LNCaP clone FGC (cell line): ENCODE measurements around the gene BBX.

ENCODE experiments used
- DNase-seq: peaks from one replicate; pipeline ENCODE4 v3.0.0-alpha.2; 2011; ENCODE audit warnings: low read depth
- H3K4me3 ChIP-seq: 2 replicates; pipeline ENCODE4 v1.5.1; 2011; ENCODE audit warnings: mild to moderate bottlenecking, low read depth, low read length, control low read depth
- CTCF ChIP-seq: IDR thresholded peaks from 2 replicates; pipeline ENCODE4 v1.5.1; 2012; ENCODE audit warnings: mild to moderate bottlenecking; ENCODE audit not compliant: control insufficient read depth, insufficient read depth; ENCODE audit errors: extremely low read depth

BBX gene

GRCh38 chr3:107729686-107730085 is 206.9 kb downstream of the BBX start:
- no peak for TF ChIP-seq CTCF
- no peak for DNase-seq
- no peak overlapping the region for H3K4me3 ChIP-seq

- no peak for TF ChIP-seq CTCF
- DNase-seq: no peak
- H3K4me3 ChIP-seq: no peak overlapping the region
Measured at GRCh38 chr3:107734317-107734716, 211.6 kb downstream of the BBX start.

GRCh38 chr3:107737914-107738313 is 215.2 kb downstream of the BBX start:
- H3K4me3 ChIP-seq: no peak overlapping the region
- DNase-seq: no peak
- TF ChIP-seq CTCF: no peak

- TF ChIP-seq CTCF: no peak
- no peak overlapping the region for H3K4me3 ChIP-seq
- no peak for DNase-seq
Measured at GRCh38 chr3:107738486-107739183, 215.9 kb downstream of the BBX start.

- no peak overlapping the region for H3K4me3 ChIP-seq
- TF ChIP-seq CTCF: no peak
- no peak for DNase-seq
Measured at GRCh38 chr3:107739227-107739626, 216.5 kb downstream of the BBX start.

- TF ChIP-seq CTCF: peak; percentile 44
- no peak overlapping the region for H3K4me3 ChIP-seq
- no peak for DNase-seq
Measured at GRCh38 chr3:107740992-107741896, 218.5 kb downstream of the BBX start.

- TF ChIP-seq CTCF: no peak
Measured at GRCh38 chr3:107745354-107745753, 222.6 kb downstream of the BBX start.

More at GRCh38 chr3:107745354-107745753, 222.6 kb downstream of the BBX start:
- DNase-seq: no peak
- no peak overlapping the region for H3K4me3 ChIP-seq
